ENCODE data around the gene TAF6. TPM values are rescaled to one million over a fixed set of nuclear protein-coding genes. Genes with fewer than 3 reads are reported as not detected.

TAF6 gene
- total RNA-seq, 1 donor from 2014 or later: 26.6 TPM

Small RNA genes within 50 kb of the gene (microRNA-seq; reads per million reads assigned to microRNA genes)
- 1,362 reads per million, percentile 86 among the genes with 10 or more reads in this experiment for gene MIR106B
- 326 reads per million, percentile 73 among the genes with 10 or more reads in this experiment for gene MIR25
- gene MIR4658: not detected
- gene MIR93: 1,052 reads per million, percentile 84 among the genes with 10 or more reads in this experiment

Other genes with a start within 250 kb of the TAF6 start
- gene OR2AE1, start 242.3 kb downstream of the TAF6 start, total RNA-seq: not detected
- gene TRIM4, start 199.8 kb downstream of the TAF6 start, total RNA-seq: 7.8 TPM
- not detected for gene GJC3, start 189.7 kb downstream of the TAF6 start, total RNA-seq
- 114 TPM for gene AZGP1, start 143.3 kb downstream of the TAF6 start, total RNA-seq
- gene ZKSCAN1, start 103.8 kb downstream of the TAF6 start, total RNA-seq: 52.3 TPM
- gene ZSCAN21, start 69.6 kb downstream of the TAF6 start, total RNA-seq: 6.1 TPM
- gene ZNF3, start 37.6 kb downstream of the TAF6 start, total RNA-seq: 14.5 TPM
- 86.4 TPM for gene COPS6, start 30.4 kb downstream of the TAF6 start, total RNA-seq
- 20.5 TPM for gene MCM7, start 18.0 kb downstream of the TAF6 start, total RNA-seq
- 13.7 TPM for gene AP4M1, start 17.7 kb downstream of the TAF6 start, total RNA-seq
- 9.7 TPM for gene CNPY4, start 276 bp upstream of the TAF6 start, total RNA-seq
- 1.5 TPM for gene MBLAC1, start 7.6 kb upstream of the TAF6 start, total RNA-seq
- gene LAMTOR4, start 29.6 kb upstream of the TAF6 start, total RNA-seq: 89.1 TPM
- gene TRAPPC14, start 39.4 kb upstream of the TAF6 start, total RNA-seq: 11.4 TPM
- 1.5 TPM for gene GAL3ST4, start 49.3 kb upstream of the TAF6 start, total RNA-seq
- gene GPC2, start 58.0 kb upstream of the TAF6 start, total RNA-seq: 0.92 TPM
- gene STAG3, start 58.6 kb upstream of the TAF6 start, total RNA-seq: 0.43 TPM
- not detected for gene PVRIG, start 100.6 kb upstream of the TAF6 start, total RNA-seq
- gene SPDYE3, start 188.3 kb upstream of the TAF6 start, total RNA-seq: not detected
- 11.6 TPM for gene PILRB, start 238.8 kb upstream of the TAF6 start, total RNA-seq